Thyroid gland (tissue), 4 donors: ENCODE measurements around the gene KRT38. TPM values are rescaled to one million over a fixed set of nuclear protein-coding genes. Genes with fewer than 3 reads are reported as not detected.

Source experiments
- DNase-seq, 2 donors: peaks; one replicate each; pipeline ENCODE4 v3.0.0-alpha.2; 2019
- H3K27ac ChIP-seq, 3 donors: fragments of 200-600 bp; sonication (generic); 1 replicate in 2 of 3; 2 replicates in 1 of 3; pipeline ENCODE4 v1.5.1; 2016 to 2019; ENCODE audit warnings: mild to moderate bottlenecking in 1 of 3, moderate library complexity in 1 of 3
- H3K27me3 ChIP-seq: fragments of 200-600 bp; sonication (generic); one replicate; pipeline ENCODE4 v1.5.1; 2019
- H3K36me3 ChIP-seq, 2 donors: fragments of 200-600 bp; sonication (generic); one replicate each; pipeline ENCODE4 v1.5.1; 2016 to 2019
- H3K4me1 ChIP-seq, 2 donors: fragments of 200-600 bp; sonication (generic); one replicate each; pipeline ENCODE4 v1.5.1; 2017 to 2019
- H3K4me3 ChIP-seq, 3 donors: fragments of 200-600 bp; sonication (generic); replicated peaks in 1 of 3; 1 replicate in 2 of 3; 2 replicates in 1 of 3; pipeline ENCODE4 v1.5.1; 2016; ENCODE audit warnings: mild to moderate bottlenecking in 1 of 3
- H3K9me3 ChIP-seq: fragments of 200-600 bp; sonication (generic); one replicate; pipeline ENCODE4 v1.5.1; 2017
- POLR2A ChIP-seq, 2 donors: fragments of 450-650 bp; IDR thresholded peaks; one replicate each; pipeline ENCODE4 v1.6.1; 2017; ENCODE audit warnings: antibody characterized with exemption in 2 of 2, mild to moderate bottlenecking in 2 of 2, moderate library complexity in 1 of 2
- WGBS, 2 donors: methylation state at CpG; one replicate each; pipeline ENCODE4 v1.1.5; 2017; 5-methylcytosine and 5-hydroxymethylcytosine counted together
- intact Hi-C: fragments of 100-400 bp; cut with DNase I; formaldehyde crosslinking; loops from one replicate; pipeline ENCODE4 v1.15.1; 2023
- total RNA-seq, 4 donors: library from RNA; depleted of rRNA; stranded (reverse); fragments of >200 nt; gene quantifications; one replicate each; pipeline ENCODE4 v1.2.3, GENCODE V29; 2016
- TF ChIP-seq, protein P1 (sequence below), 6 experiments: fragments of 200-600 bp in 3 of 6; fragments of 450-650 bp in 3 of 6; sonication (generic) in 3 of 6; IDR thresholded peaks; one replicate each; pipeline ENCODE4 v1.5.1; 2016 to 2019; ENCODE audit warnings: antibody characterized with exemption in 6 of 6, mild to moderate bottlenecking in 2 of 6, inconsistent platforms in 1 of 6, moderate library complexity in 1 of 6

The KRT38 gene
- total RNA-seq, 4 donors from 2014 or later = not detected

DNA sequence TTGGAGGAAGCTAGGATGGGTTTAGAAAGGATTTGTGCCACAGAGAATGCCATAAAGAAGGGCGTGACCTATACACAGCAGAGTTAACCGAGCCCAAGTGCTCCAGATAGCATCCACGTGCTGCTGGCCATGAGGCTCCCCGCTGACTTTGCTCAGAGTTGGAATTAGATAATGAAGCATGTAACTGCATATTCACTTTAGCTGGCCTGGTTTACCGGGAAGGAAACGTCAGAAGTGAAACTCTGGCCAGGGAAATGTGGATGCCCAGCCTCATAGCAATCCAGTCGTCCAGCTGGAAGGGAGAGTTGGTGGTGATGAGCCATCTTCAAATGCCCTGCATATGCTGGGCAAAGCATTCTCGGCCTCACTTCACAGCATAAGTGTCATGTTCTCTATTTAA lies 34.1 kb upstream of the KRT38 start:
- H3K27me3 ChIP-seq = no peaks in the 10 kb centered on the region
- DNase-seq = no peak
- H3K27ac ChIP-seq = no peak overlapping the region
- no peaks in the 10 kb centered on the region for H3K4me1 ChIP-seq
- H3K4me3 ChIP-seq = no peak overlapping the region
- H3K36me3 ChIP-seq = no peaks in the 10 kb centered on the region
- intact Hi-C loops = no loop called here
- WGBS, 2 donors = 78 to 80% methylated on average over 8 of the region's 8 CpGs
- TF ChIP-seq POLR2A (IDR thresholded peaks at IDR 0.05) = no peak
- TF ChIP-seq, protein P1, sequence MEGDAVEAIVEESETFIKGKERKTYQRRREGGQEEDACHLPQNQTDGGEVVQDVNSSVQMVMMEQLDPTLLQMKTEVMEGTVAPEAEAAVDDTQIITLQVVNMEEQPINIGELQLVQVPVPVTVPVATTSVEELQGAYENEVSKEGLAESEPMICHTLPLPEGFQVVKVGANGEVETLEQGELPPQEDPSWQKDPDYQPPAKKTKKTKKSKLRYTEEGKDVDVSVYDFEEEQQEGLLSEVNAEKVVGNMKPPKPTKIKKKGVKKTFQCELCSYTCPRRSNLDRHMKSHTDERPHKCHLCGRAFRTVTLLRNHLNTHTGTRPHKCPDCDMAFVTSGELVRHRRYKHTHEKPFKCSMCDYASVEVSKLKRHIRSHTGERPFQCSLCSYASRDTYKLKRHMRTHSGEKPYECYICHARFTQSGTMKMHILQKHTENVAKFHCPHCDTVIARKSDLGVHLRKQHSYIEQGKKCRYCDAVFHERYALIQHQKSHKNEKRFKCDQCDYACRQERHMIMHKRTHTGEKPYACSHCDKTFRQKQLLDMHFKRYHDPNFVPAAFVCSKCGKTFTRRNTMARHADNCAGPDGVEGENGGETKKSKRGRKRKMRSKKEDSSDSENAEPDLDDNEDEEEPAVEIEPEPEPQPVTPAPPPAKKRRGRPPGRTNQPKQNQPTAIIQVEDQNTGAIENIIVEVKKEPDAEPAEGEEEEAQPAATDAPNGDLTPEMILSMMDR (IDR thresholded peaks at IDR 0.05) = no peak
- H3K9me3 ChIP-seq = no peaks in the 10 kb centered on the region

DNA sequence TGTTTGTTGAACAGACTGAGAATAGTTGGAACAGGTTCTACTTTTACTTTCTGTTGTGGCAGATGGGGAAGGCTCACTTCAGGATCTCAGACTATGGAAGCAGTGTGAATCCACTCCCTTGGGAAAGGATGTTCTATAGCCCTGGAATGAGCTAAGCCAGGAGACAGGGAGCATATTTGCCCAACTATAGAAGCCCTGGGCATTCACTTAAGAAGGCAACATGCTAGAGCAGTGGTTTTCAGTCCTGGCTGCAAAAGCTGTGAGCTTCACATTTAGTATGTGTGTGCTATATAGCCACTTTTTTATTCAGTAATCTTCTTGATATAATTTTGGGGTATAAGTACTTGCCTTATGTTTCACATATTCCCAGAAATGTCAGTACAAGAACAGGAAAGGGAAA lies 27.6 kb upstream of the KRT38 start:
- Histone ChIP-seq H3K4me3 (no peak overlapping the region), H3K27ac (no peak overlapping the region), H3K36me3 (no peaks in the 10 kb centered on the region), H3K27me3 (no peaks in the 10 kb centered on the region), H3K9me3 (no peaks in the 10 kb centered on the region), H3K4me1 (peaks cover 0 to 5% of the 10 kb centered on the region in 2 donors)
- intact Hi-C loops = no loop called here
- no peak for DNase-seq
- TF ChIP-seq POLR2A (IDR thresholded peaks at IDR 0.05) = no peak
- TF ChIP-seq, protein P1 (IDR thresholded peaks at IDR 0.05) = no peak

DNA sequence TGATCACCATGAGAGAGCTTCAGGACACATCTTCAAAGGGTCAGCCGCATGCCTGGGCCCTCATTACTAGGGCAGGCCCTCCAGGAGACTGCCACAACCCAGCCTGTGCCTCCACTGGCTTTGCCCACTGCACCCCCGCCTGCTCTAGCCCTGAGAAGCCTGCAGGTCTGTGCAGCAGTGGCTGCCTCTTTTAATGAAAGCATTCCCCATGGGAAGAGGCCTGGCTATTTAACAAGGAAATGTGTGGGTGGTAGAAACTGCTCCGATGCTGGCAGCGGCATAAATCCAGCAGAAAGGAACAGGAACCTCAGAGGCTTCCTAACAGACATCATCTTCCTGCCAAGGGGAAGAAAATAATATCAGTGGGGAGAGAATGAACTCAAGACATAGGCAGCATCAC lies 26.8 kb upstream of the KRT38 start:
- Histone ChIP-seq H3K27me3 (no peaks in the 10 kb centered on the region), H3K27ac (no peak overlapping the region), H3K36me3 (no peaks in the 10 kb centered on the region), H3K4me1 (peaks cover 0 to 5% of the 10 kb centered on the region in 2 donors), H3K9me3 (no peaks in the 10 kb centered on the region), H3K4me3 (no peak overlapping the region)
- intact Hi-C loops = no loop called here
- 62 to 66% methylated on average over 4 of the region's 4 CpGs for WGBS, 2 donors
- no peak for DNase-seq
- TF ChIP-seq, protein P1 (IDR thresholded peaks at IDR 0.05) = no peak
- TF ChIP-seq POLR2A (IDR thresholded peaks at IDR 0.05) = no peak

DNA sequence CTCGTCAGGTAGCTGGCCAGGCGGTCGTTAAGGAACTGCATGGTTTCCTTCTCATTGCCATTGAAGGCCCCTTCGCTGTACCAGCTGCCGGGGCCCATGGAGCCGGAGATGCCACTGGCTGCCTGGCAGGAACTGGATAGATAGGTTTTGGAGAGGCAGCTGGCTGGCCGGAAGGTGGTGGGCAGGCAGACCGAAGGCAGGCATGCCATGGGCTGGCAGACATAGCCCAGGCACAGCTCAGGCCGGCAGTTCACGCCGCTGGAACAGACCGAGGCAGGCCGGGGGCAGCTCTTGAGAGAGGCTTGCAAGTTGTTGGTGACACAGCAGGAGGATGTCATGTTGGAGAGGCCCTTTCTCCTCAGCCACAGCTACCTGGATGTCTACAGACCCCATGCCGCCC lies 26.2 kb upstream of the KRT38 start, which contains the start of gene KRT32:
Gene KRT32, minus strand, starts transcription at position 399 of the 400 bp plus-strand sequence. Its CDS starts 61 bp downstream, at position 338.
- no peak for DNase-seq
- 83 to 90% methylated on average over 6 to 14 of the region's 14 CpGs for WGBS, 2 donors
- H3K4me1 ChIP-seq = peaks cover 0 to 5% of the 10 kb centered on the region in 2 donors
- TF ChIP-seq POLR2A (IDR thresholded peaks at IDR 0.05) = no peak
- TF ChIP-seq, protein P1 (IDR thresholded peaks at IDR 0.05) = no peak
- intact Hi-C loops = no loop called here
- no peaks in the 10 kb centered on the region for H3K36me3 ChIP-seq
- H3K9me3 ChIP-seq = no peaks in the 10 kb centered on the region
- H3K4me3 ChIP-seq = no peak within 1 kb of the TSS
- H3K27ac ChIP-seq = no peak within 1 kb of the TSS
- no peaks in the 10 kb centered on the region for H3K27me3 ChIP-seq

DNA sequence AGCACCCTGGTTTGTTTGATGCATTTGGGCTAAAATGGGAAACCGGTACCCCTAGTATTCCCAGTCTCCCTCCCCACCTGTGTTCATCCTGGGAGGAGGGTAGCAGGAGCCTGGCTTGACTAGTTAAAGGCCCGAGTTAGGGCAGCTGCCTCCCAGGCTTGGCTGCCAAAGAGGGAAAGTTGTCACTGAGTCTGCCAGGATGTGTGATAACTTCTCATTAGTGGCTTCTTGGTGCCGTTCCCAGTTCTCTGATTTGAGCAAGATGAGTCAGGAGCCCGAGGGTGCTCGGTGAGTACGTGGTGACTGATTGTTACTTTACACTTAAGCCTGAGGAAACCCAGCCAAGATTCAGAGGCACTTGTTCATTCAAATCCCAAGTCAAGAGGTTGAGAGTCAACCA lies 23.9 kb upstream of the KRT38 start:
- TF ChIP-seq, protein P1 (IDR thresholded peaks at IDR 0.05) = no peak
- TF ChIP-seq POLR2A (IDR thresholded peaks at IDR 0.05) = no peak
- H3K36me3 ChIP-seq = no peaks in the 10 kb centered on the region
- peak; percentile 68 to 80 for DNase-seq
- no peak overlapping the region for H3K4me3 ChIP-seq
- intact Hi-C loops = no loop called here
- no peak overlapping the region for H3K27ac ChIP-seq
- WGBS, 2 donors = 15 to 38% methylated on average over 6 of the region's 6 CpGs
- H3K4me1 ChIP-seq = peaks cover 0 to 5% of the 10 kb centered on the region in 2 donors
- H3K9me3 ChIP-seq = no peaks in the 10 kb centered on the region
- H3K27me3 ChIP-seq = no peaks in the 10 kb centered on the region
